GM12892 (cell line): Measurements from ENCODE around the gene ZBTB20.
A peak's percentile ranks its signal among the peaks of the same experiment; 100 is the strongest.

Experiments
- DNase-seq: peaks from one replicate; pipeline ENCODE4 v3.0.0; 2011; ENCODE audit not compliant: insufficient read length
- FAIRE-seq: peaks from 2 replicates; lab custom pipeline; 2011; peaks lifted over from hg19 to GRCh38; lab: Jason Lieb, UNC
- POLR2A ChIP-seq: IDR thresholded peaks from 2 replicates; pipeline ENCODE4 v1.6.1; 2011; ENCODE audit warnings: low read depth, low read length, control low read depth
- POLR2AphosphoS5 ChIP-seq: IDR thresholded peaks from 2 replicates; pipeline ENCODE4 v1.6.1; 2011; ENCODE audit warnings: low read depth, low read length, control low read depth
- TAF1 ChIP-seq: IDR thresholded peaks from 2 replicates; pipeline ENCODE4 v1.6.1; 2011; ENCODE audit warnings: low read depth, mild to moderate bottlenecking, control low read depth, low read length, borderline replicate concordance

Gene ZBTB20

GRCh38 chr3:114758831-114759699, 388.0 kb downstream of the ZBTB20 start:
- FAIRE-seq: peak; percentile 21
- DNase-seq: no peak
- TF ChIP-seq POLR2A: no peak
- TF ChIP-seq TAF1: no peak
- TF ChIP-seq POLR2AphosphoS5: no peak

- DNase-seq (no peak), FAIRE-seq (no peak)
- TF ChIP-seq TAF1: no peak
- no peak for TF ChIP-seq POLR2AphosphoS5
- TF ChIP-seq POLR2A: no peak
These were observed 390.4 kb downstream of the ZBTB20 start for GRCh38 chr3:114756506-114757279.

- DNase-seq (no peak), FAIRE-seq (peak; percentile 84)
- TF ChIP-seq TAF1 (no peak), POLR2AphosphoS5 (no peak)
These were observed 400.6 kb downstream of the ZBTB20 start for GRCh38 chr3:114746502-114746901.

GRCh38 chr3:114745322-114746240, 401.5 kb downstream of the ZBTB20 start:
- DNase-seq (no peak), FAIRE-seq (no peak)
- no peak for TF ChIP-seq POLR2AphosphoS5
- TF ChIP-seq TAF1: no peak
- TF ChIP-seq POLR2A: no peak

DNA sequence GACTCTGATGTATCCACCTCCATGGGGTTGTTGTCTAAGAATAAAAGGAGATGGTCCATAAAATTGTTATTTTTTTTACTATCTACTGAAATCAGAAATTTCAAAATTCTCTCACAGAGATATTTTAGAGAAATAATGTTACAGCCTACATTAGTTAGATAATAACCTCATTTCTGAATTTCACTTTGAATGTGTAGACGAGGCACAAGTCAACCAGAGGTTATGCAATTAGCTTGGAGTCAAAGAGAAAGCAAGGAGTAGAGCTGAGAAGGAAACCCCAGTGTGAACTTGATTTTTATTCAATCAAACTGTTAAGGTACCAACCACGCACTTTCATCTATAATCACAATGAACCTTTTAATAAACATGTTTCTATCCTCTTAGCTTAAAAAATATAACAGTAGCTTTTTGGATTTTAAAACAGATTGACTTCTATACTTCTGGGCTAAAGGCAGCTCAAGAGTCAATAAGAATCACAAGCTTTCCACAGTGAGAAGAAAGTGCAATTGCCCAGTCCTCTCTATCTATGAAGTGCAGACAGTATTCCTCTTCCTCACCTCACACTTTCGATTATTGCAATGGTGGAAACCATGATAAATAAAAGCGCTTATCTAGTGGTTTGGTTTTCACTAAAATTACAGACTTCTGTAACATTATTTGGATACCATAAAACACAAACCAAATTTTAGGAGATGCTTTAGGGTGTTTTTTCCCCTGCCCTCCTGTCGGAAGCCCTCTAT, 403.2 kb downstream of the ZBTB20 start:
- FAIRE-seq (no peak), DNase-seq (no peak)
- TF ChIP-seq POLR2A (no peak), TAF1 (no peak), POLR2AphosphoS5 (no peak)

DNA sequence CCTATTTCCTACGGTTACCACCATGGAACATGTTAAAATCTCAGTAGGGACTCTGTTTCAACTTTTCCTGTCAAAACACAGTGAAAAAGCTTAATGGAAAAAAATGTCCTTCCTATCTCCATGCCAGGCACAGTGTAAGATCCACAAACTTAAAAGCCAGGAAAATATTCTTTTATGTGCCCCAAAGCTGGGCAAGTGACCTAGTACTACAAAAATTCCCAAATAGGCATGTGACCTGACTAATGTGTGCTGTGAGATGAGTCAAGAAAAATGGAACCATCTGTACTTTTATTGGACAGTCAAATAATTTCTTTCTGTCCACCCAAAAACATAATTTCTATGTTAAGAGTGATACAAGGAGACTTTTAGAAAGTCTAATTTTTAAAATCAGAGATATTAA, 406.0 kb downstream of the ZBTB20 start:
- DNase-seq (no peak), FAIRE-seq (no peak)
- no peak for TF ChIP-seq TAF1
- TF ChIP-seq POLR2AphosphoS5: no peak
- no peak for TF ChIP-seq POLR2A

DNA sequence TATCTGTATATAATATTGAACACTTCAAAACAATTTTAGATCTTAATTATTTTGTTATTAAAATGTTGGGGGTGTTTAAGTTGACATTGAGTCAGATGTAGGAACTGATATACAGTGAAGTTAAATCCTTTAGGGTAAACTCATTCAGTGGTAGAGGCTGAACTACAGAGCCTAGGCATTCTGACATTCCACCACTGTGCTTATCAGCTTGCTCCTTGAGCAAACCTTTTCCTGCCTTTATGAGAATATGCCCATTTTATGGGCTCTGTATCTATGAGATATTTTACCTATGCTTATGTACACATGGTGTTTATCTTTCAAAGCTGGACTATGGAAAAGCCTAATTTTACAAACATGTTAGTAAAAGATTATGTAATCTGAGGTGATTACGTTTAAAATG, 407.5 kb downstream of the ZBTB20 start:
- TF ChIP-seq TAF1: no peak
- no peak for TF ChIP-seq POLR2AphosphoS5
- no peak for TF ChIP-seq POLR2A
- no peak for DNase-seq
- no peak for FAIRE-seq

GRCh38 chr3:114732353-114732752, 414.7 kb downstream of the ZBTB20 start:
- no peak for TF ChIP-seq TAF1
- FAIRE-seq (no peak), DNase-seq (no peak)

GRCh38 chr3:114730397-114730796, 416.7 kb downstream of the ZBTB20 start:
- FAIRE-seq (no peak), DNase-seq (no peak)
- TF ChIP-seq POLR2AphosphoS5: no peak
- no peak for TF ChIP-seq TAF1
- TF ChIP-seq POLR2A: no peak

DNA sequence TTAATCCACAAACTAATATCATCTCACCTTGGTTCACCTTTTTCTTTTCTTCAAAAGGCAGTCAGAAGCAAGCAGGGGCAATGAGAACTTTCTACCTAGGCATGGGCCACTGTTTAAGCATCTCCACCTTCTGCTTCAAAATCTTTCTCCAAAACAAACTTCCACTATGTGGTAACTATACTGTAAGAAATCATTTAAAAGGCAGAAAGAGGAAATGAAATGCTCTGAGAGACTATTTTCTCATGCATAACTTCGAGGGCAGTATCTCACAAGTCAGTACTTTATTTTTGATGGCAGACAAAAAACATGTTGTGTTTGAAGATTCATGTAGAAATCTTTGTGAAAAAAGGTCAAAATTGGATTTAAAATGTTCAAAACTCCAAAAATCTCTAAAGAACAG, 419.7 kb downstream of the ZBTB20 start:
- DNase-seq (no peak), FAIRE-seq (peak; percentile 86)
- TF ChIP-seq POLR2A (no peak), POLR2AphosphoS5 (no peak), TAF1 (no peak)

GRCh38 chr3:114725966-114726365, 421.1 kb downstream of the ZBTB20 start:
- FAIRE-seq (no peak), DNase-seq (no peak)
- TF ChIP-seq POLR2A: no peak
- TF ChIP-seq TAF1: no peak
- TF ChIP-seq POLR2AphosphoS5: no peak
